ENCODE data around the gene TTC23.

Gene TTC23

GRCh38 chr15:99124641-99125040 is 124.7 kb downstream of the TTC23 start:
- H3K27ac ChIP-seq (ENCODE audit: low read length) = peak overlapping the region; percentile 87
- H3K4me3 ChIP-seq (ENCODE audit: low read depth in 1 of 2, low read length in 2 of 2) = peak overlapping the region in 1 of 2 donors; percentile 34
- H3K4me1 ChIP-seq (ENCODE audit: control insufficient read depth in 1 of 2, insufficient read depth in 2 of 2, low read length in 2 of 2) = peaks cover 8 to 84% of the 10 kb centered on the region in 2 donors

GRCh38 chr15:99123713-99124451 is 125.5 kb downstream of the TTC23 start:
- Histone ChIP-seq H3K9me3 (ENCODE audit: control insufficient read depth in 1 of 2, low read length in 2 of 2) (no peaks in the 10 kb centered on the region), H3K4me3 (ENCODE audit: low read depth in 1 of 2, low read length in 2 of 2) (peak overlapping the region; percentile 12 to 34), H3K36me3 (ENCODE audit: control insufficient read depth in 1 of 2, insufficient read depth in 2 of 2, low read length in 2 of 2) (peaks cover 0 to 11% of the 10 kb centered on the region in 2 donors), H3K27ac (ENCODE audit: low read length) (peak overlapping the region; percentile 87), H3K27me3 (ENCODE audit: low read depth, low read length) (no peaks in the 10 kb centered on the region), H3K4me1 (ENCODE audit: control insufficient read depth in 1 of 2, insufficient read depth in 2 of 2, low read length in 2 of 2) (peaks cover 8 to 86% of the 10 kb centered on the region in 2 donors)

More at GRCh38 chr15:99124641-99125040, 124.7 kb downstream of the TTC23 start:
- no peaks in the 10 kb centered on the region for H3K27me3 ChIP-seq (ENCODE audit: low read depth, low read length)
- H3K9me3 ChIP-seq (ENCODE audit: control insufficient read depth in 1 of 2, low read length in 2 of 2) = no peaks in the 10 kb centered on the region
- peaks cover 1 to 8% of the 10 kb centered on the region in 2 donors for H3K36me3 ChIP-seq (ENCODE audit: control insufficient read depth in 1 of 2, insufficient read depth in 2 of 2, low read length in 2 of 2)

- Histone ChIP-seq H3K4me3 (ENCODE audit: low read depth in 1 of 2, low read length in 2 of 2) (peak overlapping the region in 1 of 2 donors; percentile 34), H3K27me3 (ENCODE audit: low read depth, low read length) (no peaks in the 10 kb centered on the region), H3K27ac (ENCODE audit: low read length) (peak overlapping the region; percentile 70), H3K9me3 (ENCODE audit: control insufficient read depth in 1 of 2, low read length in 2 of 2) (no peaks in the 10 kb centered on the region), H3K36me3 (ENCODE audit: control insufficient read depth in 1 of 2, insufficient read depth in 2 of 2, low read length in 2 of 2) (peaks cover 3 to 14% of the 10 kb centered on the region in 2 donors), H3K4me1 (ENCODE audit: control insufficient read depth in 1 of 2, insufficient read depth in 2 of 2, low read length in 2 of 2) (peaks cover 8 to 85% of the 10 kb centered on the region in 2 donors)
These were observed 126.3 kb downstream of the TTC23 start for GRCh38 chr15:99122831-99123712.

- Histone ChIP-seq H3K27ac (ENCODE audit: low read length) (peak overlapping the region; percentile 19), H3K4me3 (ENCODE audit: low read depth in 1 of 2, low read length in 2 of 2) (no peak overlapping the region), H3K9me3 (ENCODE audit: control insufficient read depth in 1 of 2, low read length in 2 of 2) (no peaks in the 10 kb centered on the region), H3K27me3 (ENCODE audit: low read depth, low read length) (no peaks in the 10 kb centered on the region), H3K4me1 (ENCODE audit: control insufficient read depth in 1 of 2, insufficient read depth in 2 of 2, low read length in 2 of 2) (peaks cover 8 to 88% of the 10 kb centered on the region in 2 donors), H3K36me3 (ENCODE audit: control insufficient read depth in 1 of 2, insufficient read depth in 2 of 2, low read length in 2 of 2) (peaks cover 3 to 8% of the 10 kb centered on the region in 2 donors)
These were observed 127.5 kb downstream of the TTC23 start for GRCh38 chr15:99121691-99122410.

- Histone ChIP-seq H3K4me3 (ENCODE audit: low read depth in 1 of 2, low read length in 2 of 2) (peak overlapping the region in 1 of 2 donors; percentile 11), H3K27ac (ENCODE audit: low read length) (no peak overlapping the region), H3K27me3 (ENCODE audit: low read depth, low read length) (no peaks in the 10 kb centered on the region), H3K4me1 (ENCODE audit: control insufficient read depth in 1 of 2, insufficient read depth in 2 of 2, low read length in 2 of 2) (peaks cover 8 to 85% of the 10 kb centered on the region in 2 donors), H3K9me3 (ENCODE audit: control insufficient read depth in 1 of 2, low read length in 2 of 2) (no peaks in the 10 kb centered on the region), H3K36me3 (ENCODE audit: control insufficient read depth in 1 of 2, insufficient read depth in 2 of 2, low read length in 2 of 2) (peaks cover 3 to 8% of the 10 kb centered on the region in 2 donors)
These were observed 128.2 kb downstream of the TTC23 start for GRCh38 chr15:99121207-99121606.

GRCh38 chr15:99120050-99120777 is 129.2 kb downstream of the TTC23 start:
- peak overlapping the region; percentile 46 for H3K27ac ChIP-seq (ENCODE audit: low read length)
- peaks cover 8 to 82% of the 10 kb centered on the region in 2 donors for H3K4me1 ChIP-seq (ENCODE audit: control insufficient read depth in 1 of 2, insufficient read depth in 2 of 2, low read length in 2 of 2)
- no peaks in the 10 kb centered on the region for H3K9me3 ChIP-seq (ENCODE audit: control insufficient read depth in 1 of 2, low read length in 2 of 2)
- H3K4me3 ChIP-seq (ENCODE audit: low read depth in 1 of 2, low read length in 2 of 2) = no peak overlapping the region
- H3K27me3 ChIP-seq (ENCODE audit: low read depth, low read length) = no peaks in the 10 kb centered on the region
- H3K36me3 ChIP-seq (ENCODE audit: control insufficient read depth in 1 of 2, insufficient read depth in 2 of 2, low read length in 2 of 2) = peaks cover 3 to 8% of the 10 kb centered on the region in 2 donors

GRCh38 chr15:99118801-99119546 is 130.4 kb downstream of the TTC23 start:
- no peaks in the 10 kb centered on the region for H3K9me3 ChIP-seq (ENCODE audit: control insufficient read depth in 1 of 2, low read length in 2 of 2)
- no peak overlapping the region for H3K27ac ChIP-seq (ENCODE audit: low read length)
- H3K4me3 ChIP-seq (ENCODE audit: low read depth in 1 of 2, low read length in 2 of 2) = peak overlapping the region in 1 of 2 donors; percentile 6
- peaks cover 3 to 8% of the 10 kb centered on the region in 2 donors for H3K36me3 ChIP-seq (ENCODE audit: control insufficient read depth in 1 of 2, insufficient read depth in 2 of 2, low read length in 2 of 2)
- H3K27me3 ChIP-seq (ENCODE audit: low read depth, low read length) = no peaks in the 10 kb centered on the region
- peaks cover under 1 to 75% of the 10 kb centered on the region in 2 donors for H3K4me1 ChIP-seq (ENCODE audit: control insufficient read depth in 1 of 2, insufficient read depth in 2 of 2, low read length in 2 of 2)

GRCh38 chr15:99118258-99118632 is 131.1 kb downstream of the TTC23 start:
- Histone ChIP-seq H3K36me3 (ENCODE audit: control insufficient read depth in 1 of 2, insufficient read depth in 2 of 2, low read length in 2 of 2) (peaks cover 3 to 8% of the 10 kb centered on the region in 2 donors), H3K27ac (ENCODE audit: low read length) (no peak overlapping the region), H3K4me1 (ENCODE audit: control insufficient read depth in 1 of 2, insufficient read depth in 2 of 2, low read length in 2 of 2) (peaks cover 0 to 74% of the 10 kb centered on the region in 2 donors)

GRCh38 chr15:99117563-99118257 is 131.7 kb downstream of the TTC23 start:
- Histone ChIP-seq H3K27me3 (ENCODE audit: low read depth, low read length) (no peaks in the 10 kb centered on the region), H3K9me3 (ENCODE audit: control insufficient read depth in 1 of 2, low read length in 2 of 2) (no peaks in the 10 kb centered on the region), H3K27ac (ENCODE audit: low read length) (peak overlapping the region; percentile 36), H3K4me1 (ENCODE audit: control insufficient read depth in 1 of 2, insufficient read depth in 2 of 2, low read length in 2 of 2) (peaks cover 0 to 73% of the 10 kb centered on the region in 2 donors), H3K36me3 (ENCODE audit: control insufficient read depth in 1 of 2, insufficient read depth in 2 of 2, low read length in 2 of 2) (peaks cover 3 to 8% of the 10 kb centered on the region in 2 donors), H3K4me3 (ENCODE audit: low read depth in 1 of 2, low read length in 2 of 2) (peak overlapping the region in 1 of 2 donors; percentile 6)

More at GRCh38 chr15:99118258-99118632, 131.1 kb downstream of the TTC23 start:
- H3K4me3 ChIP-seq (ENCODE audit: low read depth in 1 of 2, low read length in 2 of 2) = no peak overlapping the region
- H3K27me3 ChIP-seq (ENCODE audit: low read depth, low read length) = no peaks in the 10 kb centered on the region
- H3K9me3 ChIP-seq (ENCODE audit: control insufficient read depth in 1 of 2, low read length in 2 of 2) = no peaks in the 10 kb centered on the region
